Measurements from ENCODE around the gene REN.
A peak's percentile ranks its signal among the peaks of the same experiment; 100 is the strongest.

The REN gene

DNA sequence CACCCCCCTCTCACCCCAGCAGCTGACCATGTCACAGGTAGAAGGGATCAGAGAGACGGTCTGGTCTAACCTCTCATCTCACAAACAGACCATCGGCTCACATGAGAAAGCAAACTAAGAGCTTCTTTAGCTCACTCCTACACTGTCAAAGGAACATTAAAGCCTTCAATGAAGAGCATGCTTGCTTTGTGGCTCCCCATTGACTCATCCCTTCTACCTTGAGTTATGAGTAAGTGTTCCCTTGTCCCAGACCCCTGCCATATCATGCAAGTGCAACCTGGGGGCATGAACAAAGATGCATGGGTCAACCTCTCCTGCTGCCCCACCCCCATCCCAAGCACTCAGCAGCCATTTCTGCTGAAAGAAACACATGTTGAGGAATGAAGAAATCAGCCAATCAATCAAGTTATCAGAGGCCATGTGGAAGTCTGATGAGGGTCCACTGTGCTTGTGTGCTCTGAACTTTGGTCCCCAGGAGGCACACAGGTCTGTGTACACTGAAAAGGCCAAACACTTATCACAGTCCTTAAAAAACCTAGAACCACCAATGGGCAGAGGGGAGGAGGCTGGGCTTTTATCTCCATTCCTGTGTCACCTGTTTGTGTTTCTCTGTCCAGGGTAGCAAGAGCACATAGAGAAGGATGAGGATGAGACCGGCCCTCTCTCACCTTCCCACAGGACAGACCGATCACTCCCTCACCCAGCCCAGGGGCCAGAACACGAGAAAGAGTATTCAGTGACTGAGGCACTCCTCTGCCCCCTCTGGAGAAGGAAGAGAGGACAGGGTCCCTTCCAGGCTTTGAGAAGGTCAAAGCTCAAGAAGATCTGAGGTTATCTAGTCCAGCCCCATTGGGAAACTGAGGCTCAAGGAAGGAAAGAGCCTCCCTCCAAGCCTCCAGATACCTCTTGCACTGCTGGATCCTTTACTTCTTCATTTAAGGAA is 23.8 kb downstream of the REN start:
- Mint-ChIP-seq H3K36me3 (ENCODE audit: low read depth) (no peaks in the 10 kb centered on the region), H3K4me1 (ENCODE audit: low read depth) (no peaks in the 10 kb centered on the region), H3K27me3 (peaks cover 15% of the 10 kb centered on the region), H3K9me3 (no peaks in the 10 kb centered on the region), H3K4me3 (no peak overlapping the region), H3K27ac (no peak overlapping the region)
- intact Hi-C loops (cut with micrococcal nuclease): no loop called here

GRCh38 chr1:204141131-204141530 is 25.0 kb downstream of the REN start:
- no peak overlapping the region for H3K4me3 Mint-ChIP-seq
- peaks cover 14% of the 10 kb centered on the region for H3K27me3 Mint-ChIP-seq
- H3K4me1 Mint-ChIP-seq (ENCODE audit: low read depth): no peaks in the 10 kb centered on the region
- H3K9me3 Mint-ChIP-seq: no peaks in the 10 kb centered on the region
- H3K27ac Mint-ChIP-seq: no peak overlapping the region
- no peaks in the 10 kb centered on the region for H3K36me3 Mint-ChIP-seq (ENCODE audit: low read depth)
- intact Hi-C loops (cut with micrococcal nuclease): no loop called here

GRCh38 chr1:204139952-204140351 is 26.2 kb downstream of the REN start:
- Mint-ChIP-seq H3K4me1 (ENCODE audit: low read depth) (no peaks in the 10 kb centered on the region), H3K9me3 (no peaks in the 10 kb centered on the region), H3K4me3 (no peak overlapping the region), H3K27me3 (peaks cover 12% of the 10 kb centered on the region), H3K36me3 (ENCODE audit: low read depth) (no peaks in the 10 kb centered on the region), H3K27ac (no peak overlapping the region)
- intact Hi-C loops (cut with micrococcal nuclease): no loop called here

GRCh38 chr1:204139088-204139487 is 27.0 kb downstream of the REN start:
- no peak overlapping the region for H3K27ac Mint-ChIP-seq
- H3K4me1 Mint-ChIP-seq (ENCODE audit: low read depth): no peaks in the 10 kb centered on the region
- no peaks in the 10 kb centered on the region for H3K9me3 Mint-ChIP-seq
- no peaks in the 10 kb centered on the region for H3K36me3 Mint-ChIP-seq (ENCODE audit: low read depth)
- intact Hi-C loops (cut with micrococcal nuclease): no loop called here
- H3K4me3 Mint-ChIP-seq: no peak overlapping the region
- peaks cover 7% of the 10 kb centered on the region for H3K27me3 Mint-ChIP-seq

DNA sequence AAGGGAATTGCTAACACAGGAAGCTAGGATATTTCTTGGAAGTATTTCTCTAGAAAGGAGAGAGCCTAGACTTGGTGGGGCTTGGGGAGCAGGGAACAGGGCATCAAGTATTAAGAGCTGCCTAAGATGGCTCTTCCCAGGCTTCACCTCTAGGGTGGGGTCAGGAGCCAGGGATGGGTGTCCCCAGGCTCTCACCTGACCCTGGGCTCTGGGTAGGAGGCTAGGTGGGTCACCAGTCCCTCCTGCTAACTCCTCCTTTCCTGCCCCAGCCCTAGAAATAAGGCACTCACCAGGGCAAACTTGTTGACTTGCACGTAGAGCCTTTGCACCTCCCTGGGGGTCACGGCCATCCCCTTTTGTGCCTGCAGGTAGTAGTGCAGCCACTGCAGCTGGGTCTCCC is 29.3 kb downstream of the REN start:
- no peaks in the 10 kb centered on the region for H3K36me3 Mint-ChIP-seq (ENCODE audit: low read depth)
- H3K4me1 Mint-ChIP-seq (ENCODE audit: low read depth): no peaks in the 10 kb centered on the region
- no peak overlapping the region for H3K27ac Mint-ChIP-seq
- no peak overlapping the region for H3K4me3 Mint-ChIP-seq
- peaks cover 7% of the 10 kb centered on the region for H3K27me3 Mint-ChIP-seq
- intact Hi-C loops (cut with micrococcal nuclease): no loop called here
- no peaks in the 10 kb centered on the region for H3K9me3 Mint-ChIP-seq

GRCh38 chr1:204134103-204134502 is 32.0 kb downstream of the REN start:
- H3K9me3 Mint-ChIP-seq: no peaks in the 10 kb centered on the region
- H3K27ac Mint-ChIP-seq: no peak overlapping the region
- no peak overlapping the region for H3K4me3 Mint-ChIP-seq
- peaks cover 5% of the 10 kb centered on the region for H3K4me1 Mint-ChIP-seq (ENCODE audit: low read depth)
- peaks cover 8% of the 10 kb centered on the region for H3K27me3 Mint-ChIP-seq
- H3K36me3 Mint-ChIP-seq (ENCODE audit: low read depth): no peaks in the 10 kb centered on the region
- intact Hi-C loops (cut with micrococcal nuclease): no loop called here

DNA sequence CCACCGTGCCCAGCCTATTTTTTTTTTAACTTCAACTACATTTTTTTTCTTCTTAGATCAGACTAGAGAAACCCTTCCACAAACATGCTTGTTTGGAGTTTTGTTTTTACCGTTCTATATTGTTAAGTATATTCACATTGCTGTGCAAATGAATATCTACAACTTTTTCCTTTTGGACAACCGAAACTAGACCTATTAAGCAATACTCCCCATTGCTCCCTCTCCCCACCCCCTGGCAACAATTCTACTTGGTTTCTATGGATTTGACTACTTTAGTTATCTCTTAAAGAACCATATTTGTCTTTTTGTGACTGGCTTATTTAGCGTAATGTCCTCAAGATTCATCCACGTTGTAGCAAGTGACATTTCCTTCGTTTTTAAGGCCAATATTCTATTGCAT is 33.4 kb downstream of the REN start:
- no peaks in the 10 kb centered on the region for H3K36me3 Mint-ChIP-seq (ENCODE audit: low read depth)
- peaks cover 11% of the 10 kb centered on the region for H3K4me1 Mint-ChIP-seq (ENCODE audit: low read depth)
- H3K9me3 Mint-ChIP-seq: no peaks in the 10 kb centered on the region
- H3K4me3 Mint-ChIP-seq: no peak overlapping the region
- intact Hi-C loops (cut with micrococcal nuclease): no loop called here
- peaks cover 8% of the 10 kb centered on the region for H3K27me3 Mint-ChIP-seq
- H3K27ac Mint-ChIP-seq: no peak overlapping the region

DNA sequence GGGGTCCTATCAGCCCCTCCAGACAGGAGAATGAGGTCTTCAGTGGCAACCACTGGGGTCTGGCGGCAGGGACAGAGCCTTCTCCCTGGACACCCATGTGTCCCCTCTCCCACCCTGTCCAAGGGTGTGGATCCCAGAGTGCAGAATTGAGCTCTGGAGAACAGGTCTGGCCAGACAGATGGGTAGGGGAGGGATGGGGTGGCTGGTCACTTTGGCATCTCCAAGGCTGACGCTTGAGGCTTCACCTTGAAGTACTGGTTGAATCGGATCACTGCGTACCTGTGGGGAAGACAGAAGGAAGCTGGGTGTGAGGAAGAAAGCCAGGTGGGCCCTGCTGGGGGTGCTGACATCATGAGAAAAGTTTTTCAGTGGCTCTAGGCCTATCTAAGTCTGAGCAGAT is 34.2 kb downstream of the REN start:
- no peaks in the 10 kb centered on the region for H3K9me3 Mint-ChIP-seq
- H3K27me3 Mint-ChIP-seq: peaks cover 8% of the 10 kb centered on the region
- H3K27ac Mint-ChIP-seq: no peak overlapping the region
- H3K36me3 Mint-ChIP-seq (ENCODE audit: low read depth): no peaks in the 10 kb centered on the region
- peaks cover 11% of the 10 kb centered on the region for H3K4me1 Mint-ChIP-seq (ENCODE audit: low read depth)
- H3K4me3 Mint-ChIP-seq: no peak overlapping the region
- intact Hi-C loops (cut with micrococcal nuclease): no loop called here

DNA sequence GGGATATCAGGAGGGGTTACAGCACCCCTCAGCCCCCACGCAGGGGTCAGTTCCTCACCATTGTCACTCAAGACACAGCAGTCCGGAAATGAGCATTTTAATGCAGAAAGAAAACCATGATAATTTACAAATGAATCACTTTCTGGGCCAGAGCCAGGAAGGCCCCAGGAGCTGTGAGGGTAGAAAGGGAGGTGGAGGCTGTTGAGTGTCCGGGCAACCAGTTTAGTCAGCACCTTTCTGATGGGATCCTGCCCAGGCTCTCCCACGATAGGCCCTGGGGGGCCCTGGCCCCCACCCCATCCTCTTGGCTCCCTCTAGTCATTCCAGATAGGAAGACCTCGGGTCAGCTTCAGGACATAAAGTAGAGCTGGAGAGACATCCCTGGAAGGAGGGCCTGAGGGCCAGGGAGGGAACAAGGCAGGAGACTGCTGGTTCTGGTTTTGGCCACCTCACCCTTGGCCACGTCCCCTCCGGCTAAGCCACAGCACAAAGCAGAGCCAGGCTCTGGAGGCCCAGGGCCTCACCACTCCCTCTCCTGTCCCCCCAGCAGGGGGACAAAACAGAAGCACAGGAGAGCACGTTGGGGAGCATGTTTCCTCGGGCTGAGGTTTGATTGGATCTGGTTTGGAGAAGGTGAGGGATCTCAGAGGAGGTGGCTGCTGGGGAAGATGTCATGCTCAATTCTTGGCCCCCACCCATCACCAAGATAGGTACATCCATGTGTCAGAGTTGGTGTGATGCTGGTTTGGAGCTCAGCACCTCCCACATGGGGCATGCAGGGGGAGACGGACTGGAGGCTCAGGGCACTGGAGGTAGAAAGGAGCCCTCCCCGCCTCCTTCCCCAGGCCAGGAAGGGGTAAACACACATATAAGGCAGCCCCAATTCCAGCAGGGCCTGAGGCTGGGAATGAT is 34.9 kb downstream of the REN start:
- Mint-ChIP-seq H3K4me3 (no peak overlapping the region), H3K36me3 (ENCODE audit: low read depth) (no peaks in the 10 kb centered on the region), H3K27ac (no peak overlapping the region), H3K4me1 (ENCODE audit: low read depth) (peaks cover 11% of the 10 kb centered on the region), H3K9me3 (no peaks in the 10 kb centered on the region), H3K27me3 (peaks cover 11% of the 10 kb centered on the region)
- intact Hi-C loops (cut with micrococcal nuclease): no loop called here

- Mint-ChIP-seq H3K4me3 (no peak overlapping the region), H3K9me3 (no peaks in the 10 kb centered on the region), H3K4me1 (ENCODE audit: low read depth) (peaks cover 11% of the 10 kb centered on the region), H3K27ac (no peak overlapping the region), H3K36me3 (ENCODE audit: low read depth) (no peaks in the 10 kb centered on the region), H3K27me3 (peaks cover 11% of the 10 kb centered on the region)
- intact Hi-C loops (cut with micrococcal nuclease): no loop called here
Measured at GRCh38 chr1:204130178-204130577, 36.0 kb downstream of the REN start.

DNA sequence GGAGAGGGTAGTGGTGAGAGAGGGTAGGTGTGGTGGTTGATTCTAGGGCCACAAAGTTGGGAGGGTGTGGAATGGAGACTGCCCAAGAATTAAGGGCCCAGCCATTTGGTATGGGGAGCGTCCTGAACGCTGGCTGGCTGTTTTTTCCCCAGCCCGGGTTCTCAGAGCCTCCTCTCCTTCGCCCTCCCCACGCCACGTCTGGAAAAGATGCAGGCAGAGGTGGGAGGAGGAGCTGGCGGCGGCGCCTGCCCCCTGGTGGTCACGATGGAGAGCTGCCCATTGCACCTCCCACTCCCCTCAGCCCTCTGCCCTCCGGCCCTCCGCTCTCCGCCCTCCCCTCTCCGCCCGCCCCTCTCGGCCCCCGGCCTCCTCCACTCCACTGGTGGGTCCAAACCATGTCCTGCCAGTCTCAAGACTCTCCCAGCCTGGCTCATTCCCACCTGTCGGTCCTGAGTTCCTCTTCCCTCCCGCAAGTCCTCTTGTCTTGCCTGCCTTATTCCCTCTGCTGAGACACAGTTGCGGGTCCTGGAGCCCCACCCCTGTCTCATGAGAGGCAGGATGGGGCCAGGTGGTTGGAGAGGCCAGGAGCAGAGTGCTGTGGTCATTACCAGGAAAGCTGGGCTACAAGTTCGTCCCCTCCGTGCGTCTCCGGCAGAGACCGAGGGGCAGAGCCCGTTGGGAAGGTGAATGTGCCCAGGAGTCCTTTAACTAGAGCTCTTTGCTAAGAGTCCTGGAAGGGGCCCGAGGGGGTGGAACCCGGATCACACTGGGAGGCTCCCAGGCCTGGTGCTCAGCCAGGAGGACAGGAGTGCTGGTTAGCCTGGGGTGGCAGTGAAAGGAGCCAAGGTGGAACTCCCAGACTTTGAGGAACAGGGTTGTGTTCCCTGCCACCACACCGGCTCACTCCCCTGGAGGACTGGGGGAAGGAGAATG is 36.9 kb downstream of the REN start:
- Mint-ChIP-seq H3K4me1 (ENCODE audit: low read depth) (peaks cover 11% of the 10 kb centered on the region), H3K4me3 (peak overlapping the region; percentile 49), H3K36me3 (ENCODE audit: low read depth) (no peaks in the 10 kb centered on the region), H3K27me3 (peaks cover 11% of the 10 kb centered on the region), H3K27ac (peak overlapping the region; percentile 41), H3K9me3 (no peaks in the 10 kb centered on the region)
- intact Hi-C loops (cut with micrococcal nuclease): loop anchor here (1.0 kb wide), 1 partner anchor 268 kb away; the partner anchor contains the start of gene SNRPE

DNA sequence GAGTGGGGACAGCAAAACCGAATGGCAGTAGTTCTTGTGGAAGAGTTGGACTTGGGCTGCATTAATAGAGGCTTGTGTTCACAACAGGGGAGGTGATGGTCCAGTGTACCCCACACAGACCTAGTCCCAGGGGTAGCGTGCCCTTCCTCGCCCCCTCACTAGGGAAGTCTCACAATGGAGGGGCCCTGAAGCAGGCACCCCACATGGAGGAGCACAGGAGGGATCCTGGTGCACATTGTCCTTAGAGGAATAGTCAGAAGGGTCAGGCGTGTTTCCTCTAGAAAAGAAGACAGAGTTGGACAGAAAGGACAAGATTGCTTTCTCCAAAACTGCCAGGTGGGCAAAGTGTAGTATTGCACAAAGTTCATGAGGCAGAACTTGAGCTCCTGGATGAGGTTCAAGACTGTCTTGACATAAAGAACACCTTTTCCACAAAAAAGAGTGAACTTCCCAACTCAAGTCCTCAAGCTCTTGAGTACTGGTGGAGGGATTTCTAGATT is 37.6 kb downstream of the REN start:
- no peaks in the 10 kb centered on the region for H3K9me3 Mint-ChIP-seq
- H3K4me3 Mint-ChIP-seq: no peak overlapping the region
- H3K36me3 Mint-ChIP-seq (ENCODE audit: low read depth): no peaks in the 10 kb centered on the region
- peaks cover 11% of the 10 kb centered on the region for H3K4me1 Mint-ChIP-seq (ENCODE audit: low read depth)
- H3K27me3 Mint-ChIP-seq: peaks cover 11% of the 10 kb centered on the region
- intact Hi-C loops (cut with micrococcal nuclease): no loop called here
- H3K27ac Mint-ChIP-seq: peak overlapping the region; percentile 41

DNA sequence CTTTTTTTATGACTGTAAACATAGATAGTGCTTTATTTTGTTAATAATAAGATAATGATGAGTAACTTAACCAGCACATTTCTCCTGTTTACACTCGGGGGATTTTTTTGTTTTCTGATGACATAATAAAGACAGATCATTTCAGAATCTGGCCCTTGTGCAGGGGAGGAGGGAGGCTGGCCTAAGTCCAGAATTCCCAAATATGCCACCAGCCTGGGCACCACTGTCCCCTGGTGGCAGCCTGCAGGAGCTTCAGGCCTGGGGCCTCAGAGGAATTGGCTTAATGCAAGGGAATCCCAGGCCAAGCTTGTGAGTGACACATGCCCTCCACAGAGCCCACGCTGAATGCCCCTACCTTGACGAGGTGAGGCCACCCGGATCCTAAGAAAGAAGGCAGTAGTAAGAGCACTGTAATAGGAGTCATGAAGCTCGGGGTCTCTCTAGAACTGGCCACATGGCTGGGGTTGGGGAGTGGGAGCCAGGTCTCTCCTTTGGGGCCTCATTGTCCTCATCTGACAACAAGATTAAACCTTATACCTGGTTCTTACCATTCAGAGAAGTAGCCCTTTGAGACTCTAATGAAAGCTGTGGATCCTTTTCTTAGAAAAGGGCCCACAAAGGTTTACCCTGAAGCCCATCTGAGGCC is 38.4 kb downstream of the REN start:
- Mint-ChIP-seq H3K27me3 (peaks cover 11% of the 10 kb centered on the region), H3K27ac (no peak overlapping the region)

More for the DNA sequence above, 38.4 kb downstream of the REN start:
- Mint-ChIP-seq H3K9me3 (no peaks in the 10 kb centered on the region), H3K4me1 (ENCODE audit: low read depth) (peaks cover 11% of the 10 kb centered on the region), H3K4me3 (no peak overlapping the region), H3K36me3 (ENCODE audit: low read depth) (no peaks in the 10 kb centered on the region)
- intact Hi-C loops (cut with micrococcal nuclease): no loop called here

Measured in dendritic cell treated with granulocyte-macrophage colony-stimulating factor and Interleukin-4, amounts not matched to agents 40 ng/mL and 50 ng/mL, for 4 days (primary cell).